Pancreas (tissue), 10 donors: ENCODE data around the gene EVX2. TPM values are rescaled to one million over a fixed set of nuclear protein-coding genes. Genes with fewer than 3 reads are reported as not detected.

Experiments
- ATAC-seq, 4 donors: fragments of 200-7000 bp; cut with Tn5 transposase; one replicate each; pipeline versions ENCODE4 v1.8.0 to v1.9.1; 2020; ENCODE audit warnings: mild to moderate bottlenecking in 4 of 4, moderate library complexity in 4 of 4
- DNase-seq, 6 donors: peaks; one replicate each; pipeline ENCODE4 v3.0.0-alpha.2; 2020
- FAIRE-seq: peaks from 2 replicates; lab custom pipeline; 2012; peaks lifted over from hg19 to GRCh38; lab: Jason Lieb, UNC
- H3K27ac ChIP-seq, 4 donors: fragments of 200-600 bp; sonication (generic); 1 replicate in 3 of 4; 2 replicates in 1 of 4; pipeline versions ENCODE4 v1.5.0 to v1.8.0; 2020
- H3K27me3 ChIP-seq, 4 donors: fragments of 200-600 bp; one replicate each; pipeline ENCODE4 v1.8.0; 2021
- H3K36me3 ChIP-seq, 3 donors: fragments of 200-600 bp; sonication (generic) in 1 of 3; one replicate each; pipeline versions ENCODE4 v1.5.0 to v1.8.0; 2020 to 2021
- H3K4me1 ChIP-seq, 3 donors: fragments of 200-600 bp; one replicate each; pipeline ENCODE4 v1.8.0; 2021
- H3K4me3 ChIP-seq, 4 donors: fragments of 200-600 bp; sonication (generic) in 2 of 4; one replicate each; pipeline versions ENCODE4 v1.5.0 to v1.8.0; 2020 to 2021
- H3K9me3 ChIP-seq, 4 donors: fragments of 200-600 bp; one replicate each; pipeline ENCODE4 v1.8.0; 2021
- CTCF ChIP-seq, 4 donors: fragments of 200-600 bp; sonication (generic) in 3 of 4; IDR thresholded peaks; one replicate each; pipeline versions ENCODE4 v1.5.0 to v1.8.0; 2021; ENCODE audit warnings: antibody characterized with exemption in 4 of 4
- WGBS, 2 donors: extraction: QIAGEN DNeasy Blood & Tissue Kit; methylation state at CpG; one replicate each; pipeline ENCODE4 v1.1.7; 2013; 5-methylcytosine and 5-hydroxymethylcytosine counted together
- intact Hi-C, 3 donors: fragments of 100-400 bp; cut with DNase I; formaldehyde crosslinking; loops; one replicate each; pipeline versions ENCODE4 v1.11.1 to v1.14.2; 2022
- polyA plus RNA-seq, 2 donors: library from polyadenylated mRNA; stranded (reverse); fragments of 200-250 nt; gene quantifications; one replicate each; pipeline ENCODE4 v1.2.3, GENCODE V29; 2013
- total RNA-seq, 6 donors: library from RNA; stranded (reverse); fragmentation: NEBNext Ultra II Directional in 4 of 6; extraction: Animal tissue kit (Norgen Biotek cat#: 25700) in 4 of 6; gene quantifications; one replicate each; pipeline versions ENCODE4 v1.2.1 to v1.2.4, GENCODE V29; 2021 to 2023
- donor health status: healthy with polysubstance abuse.
- donor health status: DM: no; HTN: no; CAD: no; lungs with moderate emphysema.
- donor health status: DM: no; HTN: no; CAD: no.
- donor health status: control.
- donor health status: control.
- donor health status: Bipolar disorder and iron deficiency.
- donor health status: DM: yes; HTN: yes; CAD: no.
- donor health status: DM: no; HTN: no; CAD: no.
- donor health status: DM: no; HTN: no; CAD: no.
- donor health status: DM: yes; HTN: yes; CAD: no.

Gene EVX2
- total and polyA plus RNA-seq, 8 donors = 0.02 TPM; not detected in 7

DNA sequence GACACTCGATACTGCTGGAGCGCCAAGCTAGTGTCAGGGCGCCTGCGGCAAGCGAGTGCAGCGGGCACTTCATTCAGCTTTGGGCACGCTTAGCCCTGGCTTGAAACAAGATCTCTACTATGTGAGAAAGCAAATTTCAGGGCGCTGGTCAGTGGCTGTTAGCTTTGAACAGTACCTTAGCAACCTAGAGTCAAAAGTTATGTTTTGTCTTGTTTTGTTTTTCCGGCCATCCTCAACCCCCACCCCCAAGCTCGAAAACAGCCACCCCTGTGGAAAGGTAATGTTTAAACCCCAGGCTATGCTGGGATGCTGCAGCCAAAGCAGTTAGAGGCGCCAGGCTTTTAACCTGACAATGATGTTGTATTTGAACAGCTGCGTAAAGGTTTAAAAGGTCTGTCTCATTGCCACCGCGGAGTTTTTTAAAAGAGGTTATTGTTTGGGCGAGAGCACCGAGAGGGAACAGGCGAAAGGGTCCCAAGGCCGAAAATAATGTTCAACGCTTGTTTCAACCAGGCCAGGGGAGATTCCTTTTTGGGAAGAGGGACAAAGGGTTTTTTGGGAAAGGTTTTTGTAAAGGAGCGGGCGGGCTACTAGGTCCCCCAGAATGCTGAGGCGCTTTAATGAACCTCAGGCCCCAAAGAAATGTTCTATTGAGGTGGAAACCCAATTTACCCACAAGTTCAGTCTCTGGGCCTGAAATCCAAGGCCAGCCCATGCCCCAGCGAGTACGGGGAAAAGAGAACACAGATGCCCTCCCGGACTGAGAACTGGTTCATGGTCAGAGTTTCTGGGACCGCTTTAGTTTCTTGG, 30.6 kb upstream of the EVX2 start:
- no peak for TF ChIP-seq CTCF (IDR thresholded peaks at IDR 0.05)
- ATAC-seq = no peak

DNA sequence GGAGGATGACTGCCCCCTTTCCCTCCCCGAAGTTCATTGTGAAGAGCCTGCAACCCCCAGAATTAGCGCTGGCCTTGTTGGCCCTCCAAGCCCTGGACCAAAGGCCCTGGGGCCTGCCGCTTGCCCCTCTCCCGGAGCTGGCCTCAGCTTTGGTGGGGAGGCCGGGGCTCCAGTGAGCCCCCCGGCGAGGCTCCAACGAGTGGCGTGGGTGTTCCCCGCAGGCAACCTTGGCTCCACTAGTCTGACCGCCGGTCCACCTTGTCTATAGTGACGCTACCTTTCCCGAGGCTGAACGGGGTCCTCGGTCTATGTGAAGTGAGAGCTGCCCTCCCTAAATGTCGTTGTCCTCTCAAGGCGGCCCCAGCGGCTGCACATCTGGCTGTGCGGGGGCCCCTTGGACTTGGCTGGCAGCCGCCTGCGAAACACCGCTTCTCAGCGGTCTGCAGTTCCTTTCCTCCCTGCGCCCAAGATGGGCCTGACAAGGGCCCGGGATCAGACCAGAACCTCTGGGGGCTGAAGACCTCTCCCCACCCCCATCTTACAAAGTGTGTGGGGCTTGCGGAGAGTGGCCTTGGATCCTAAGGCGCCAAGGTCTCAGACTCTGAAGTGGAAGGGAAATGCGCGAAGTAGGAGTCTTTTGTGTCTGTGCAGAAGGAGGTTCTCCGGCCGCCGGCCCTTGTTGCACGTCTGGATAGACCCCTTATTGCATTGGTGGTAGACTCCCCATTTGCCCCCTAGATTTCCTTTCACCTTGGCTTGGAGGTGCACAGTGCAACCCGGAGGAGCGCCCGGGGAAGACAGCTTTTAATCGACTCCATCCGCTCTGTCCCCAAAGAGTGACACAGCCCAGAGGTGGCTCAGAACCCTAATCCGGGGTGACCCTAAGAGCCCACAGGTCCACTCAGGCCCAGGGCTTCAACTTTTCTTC, 28.9 kb upstream of the EVX2 start:
- WGBS, 2 donors = 7 to 8% methylated on average over 40 of the region's 40 CpGs

More for the DNA sequence above, 30.6 kb upstream of the EVX2 start:
- H3K9me3 ChIP-seq = no peaks in the 10 kb centered on the region
- FAIRE-seq (no peak), DNase-seq (no peak)
- H3K27me3 ChIP-seq = peaks cover 8 to 95% (median 36%) of the 10 kb centered on the region in 4 donors
- WGBS, 2 donors = 9 to 10% methylated on average over 26 of the region's 26 CpGs
- H3K36me3 ChIP-seq = no peaks in the 10 kb centered on the region
- H3K27ac ChIP-seq = no peak overlapping the region
- no peak overlapping the region for H3K4me3 ChIP-seq
- no peaks in the 10 kb centered on the region for H3K4me1 ChIP-seq
- intact Hi-C loops = no loop called here

GRCh38 chr2:176111846-176112374, 28.1 kb upstream of the EVX2 start:
- TF ChIP-seq CTCF (IDR thresholded peaks at IDR 0.05) = no peak
- DNase-seq = no peak
- 5 to 7% methylated on average over 29 of the region's 29 CpGs for WGBS, 2 donors
- intact Hi-C loops = no loop called here
- no peaks in the 10 kb centered on the region for H3K36me3 ChIP-seq
- ATAC-seq = no peak
- FAIRE-seq = no peak
- no peaks in the 10 kb centered on the region for H3K9me3 ChIP-seq
- no peak overlapping the region for H3K4me3 ChIP-seq
- H3K4me1 ChIP-seq = no peaks in the 10 kb centered on the region
- peaks cover 8 to 92% (median 33%) of the 10 kb centered on the region in 4 donors for H3K27me3 ChIP-seq
- no peak overlapping the region for H3K27ac ChIP-seq

More for the DNA sequence above, 28.9 kb upstream of the EVX2 start:
- no peaks in the 10 kb centered on the region for H3K9me3 ChIP-seq
- H3K4me1 ChIP-seq = no peaks in the 10 kb centered on the region
- TF ChIP-seq CTCF (IDR thresholded peaks at IDR 0.05) = no peak
- H3K4me3 ChIP-seq = no peak overlapping the region
- H3K27me3 ChIP-seq = peaks cover 8 to 95% (median 34%) of the 10 kb centered on the region in 4 donors
- DNase-seq = no peak
- H3K27ac ChIP-seq = no peak overlapping the region
- intact Hi-C loops = no loop called here
- FAIRE-seq = no peak
- H3K36me3 ChIP-seq = no peaks in the 10 kb centered on the region
- no peak for ATAC-seq

DNA sequence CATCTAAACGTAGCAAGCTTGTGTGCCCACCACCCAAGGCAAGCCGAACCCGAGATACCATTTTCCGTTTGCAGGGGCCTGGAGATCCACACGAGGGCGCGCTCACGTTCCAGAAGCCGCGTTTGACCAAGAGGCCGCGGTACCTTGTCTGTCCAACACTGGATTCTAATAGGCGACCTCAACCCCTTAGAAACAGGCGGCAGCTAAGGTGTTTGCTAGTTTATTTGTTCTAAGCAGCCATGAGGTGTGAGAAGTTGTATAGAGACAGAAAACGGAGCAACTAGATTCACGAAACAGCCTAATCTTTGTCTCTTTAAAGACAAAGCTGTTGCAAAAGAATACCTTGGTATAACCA, 27.5 kb upstream of the EVX2 start:
- intact Hi-C loops = no loop called here
- no peaks in the 10 kb centered on the region for H3K9me3 ChIP-seq
- DNase-seq (peak in 1 of 6 donors; percentile 64), FAIRE-seq (no peak), ATAC-seq (peak in 3 of 4 donors; percentile 47 to 70 (median 51))
- H3K27ac ChIP-seq = no peak overlapping the region
- 4% methylated on average over 16 of the region's 16 CpGs for WGBS, 2 donors
- H3K36me3 ChIP-seq = no peaks in the 10 kb centered on the region
- peaks cover 8 to 89% (median 27%) of the 10 kb centered on the region in 4 donors for H3K27me3 ChIP-seq
- H3K4me1 ChIP-seq = no peaks in the 10 kb centered on the region
- H3K4me3 ChIP-seq = no peak overlapping the region
- peak in 1 of 4 donors; percentile 22 for TF ChIP-seq CTCF (IDR thresholded peaks at IDR 0.05)
